ENCODE results near the gene TMEM179. TPM values are rescaled to one million over a fixed set of nuclear protein-coding genes. Genes with fewer than 3 reads are reported as not detected.

TMEM179 gene
- total RNA-seq, 1 experiment from 2014 or later: not detected

DNA sequence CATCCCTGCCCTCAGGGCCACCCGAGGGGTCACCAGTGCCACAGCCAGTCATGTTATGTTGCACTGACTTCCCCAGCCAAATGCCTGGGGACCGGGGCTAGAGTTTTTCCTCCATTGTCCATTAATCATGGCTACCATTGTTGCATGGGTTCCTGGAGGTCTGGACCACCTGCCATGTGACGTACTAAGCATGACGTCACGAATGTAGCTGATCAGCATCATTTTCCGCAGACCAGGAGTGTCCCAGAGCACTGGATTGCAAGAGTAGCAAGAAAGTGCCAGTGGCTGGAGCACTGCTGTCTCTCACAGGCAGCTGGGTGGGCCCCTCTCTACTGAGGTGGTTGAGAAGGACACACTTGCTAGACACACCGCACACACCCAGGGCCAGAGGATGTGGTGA is 31.9 kb downstream of the TMEM179 start:
- CTCF ChIA-PET: no interaction called here
- Histone ChIP-seq H3K4me2 (ENCODE audit: low read length) (no peak overlapping the region), H3K79me2 (ENCODE audit: low read length) (no peaks in the 10 kb centered on the region), H3F3A (ENCODE audit: low read length, unreplicated experiment) (no peaks in the 10 kb centered on the region), H3K9me3 (ENCODE audit: low read length) (no peaks in the 10 kb centered on the region), H2AFZ (ENCODE audit: low read length) (no peak overlapping the region), H3K27ac (ENCODE audit: low read length) (no peak overlapping the region), H3K27me3 (ENCODE audit: low read length) (peaks cover 42% of the 10 kb centered on the region), H3K9ac (ENCODE audit: low read length) (no peak overlapping the region), H3K36me3 (ENCODE audit: low read depth, low read length) (no peaks in the 10 kb centered on the region), H4K20me1 (ENCODE audit: low read length) (no peaks in the 10 kb centered on the region), H3K4me1 (ENCODE audit: insufficient read depth, low read length) (no peaks in the 10 kb centered on the region), H3K4me3 (ENCODE audit: low read length) (no peak overlapping the region), H3K9me2 (replicated peaks; ENCODE audit: low read length) (no peaks in the 10 kb centered on the region)
- intact Hi-C loops (cut with micrococcal nuclease): loop anchor here (10.0 kb wide), 1 partner anchor 62 kb away; no protein-coding TSS in a partner anchor
- DNase-seq (no peak), ATAC-seq (no peak)
- no TSS peak for BruUV-seq (replicated peaks)
- TF ChIP-seq EZH2 (IDR thresholded peaks at IDR 0.05; ENCODE audit: low read length, unreplicated experiment) (no peak), EZH2phosphoT487 (IDR thresholded peaks at IDR 0.05; ENCODE audit: borderline replicate concordance, low read length) (no peak)
- TF ChIP-seq, protein P1, sequence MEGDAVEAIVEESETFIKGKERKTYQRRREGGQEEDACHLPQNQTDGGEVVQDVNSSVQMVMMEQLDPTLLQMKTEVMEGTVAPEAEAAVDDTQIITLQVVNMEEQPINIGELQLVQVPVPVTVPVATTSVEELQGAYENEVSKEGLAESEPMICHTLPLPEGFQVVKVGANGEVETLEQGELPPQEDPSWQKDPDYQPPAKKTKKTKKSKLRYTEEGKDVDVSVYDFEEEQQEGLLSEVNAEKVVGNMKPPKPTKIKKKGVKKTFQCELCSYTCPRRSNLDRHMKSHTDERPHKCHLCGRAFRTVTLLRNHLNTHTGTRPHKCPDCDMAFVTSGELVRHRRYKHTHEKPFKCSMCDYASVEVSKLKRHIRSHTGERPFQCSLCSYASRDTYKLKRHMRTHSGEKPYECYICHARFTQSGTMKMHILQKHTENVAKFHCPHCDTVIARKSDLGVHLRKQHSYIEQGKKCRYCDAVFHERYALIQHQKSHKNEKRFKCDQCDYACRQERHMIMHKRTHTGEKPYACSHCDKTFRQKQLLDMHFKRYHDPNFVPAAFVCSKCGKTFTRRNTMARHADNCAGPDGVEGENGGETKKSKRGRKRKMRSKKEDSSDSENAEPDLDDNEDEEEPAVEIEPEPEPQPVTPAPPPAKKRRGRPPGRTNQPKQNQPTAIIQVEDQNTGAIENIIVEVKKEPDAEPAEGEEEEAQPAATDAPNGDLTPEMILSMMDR (conservative IDR thresholded peaks at IDR 0.05; ENCODE audit: low read depth, low read length): no peak
- POLR2A ChIA-PET (ENCODE audit: unreplicated experiment): interaction anchor here (0.5 kb wide), 1 partner anchor 178 kb away, joined by 3 read pairs; no protein-coding TSS in a partner anchor

DNA sequence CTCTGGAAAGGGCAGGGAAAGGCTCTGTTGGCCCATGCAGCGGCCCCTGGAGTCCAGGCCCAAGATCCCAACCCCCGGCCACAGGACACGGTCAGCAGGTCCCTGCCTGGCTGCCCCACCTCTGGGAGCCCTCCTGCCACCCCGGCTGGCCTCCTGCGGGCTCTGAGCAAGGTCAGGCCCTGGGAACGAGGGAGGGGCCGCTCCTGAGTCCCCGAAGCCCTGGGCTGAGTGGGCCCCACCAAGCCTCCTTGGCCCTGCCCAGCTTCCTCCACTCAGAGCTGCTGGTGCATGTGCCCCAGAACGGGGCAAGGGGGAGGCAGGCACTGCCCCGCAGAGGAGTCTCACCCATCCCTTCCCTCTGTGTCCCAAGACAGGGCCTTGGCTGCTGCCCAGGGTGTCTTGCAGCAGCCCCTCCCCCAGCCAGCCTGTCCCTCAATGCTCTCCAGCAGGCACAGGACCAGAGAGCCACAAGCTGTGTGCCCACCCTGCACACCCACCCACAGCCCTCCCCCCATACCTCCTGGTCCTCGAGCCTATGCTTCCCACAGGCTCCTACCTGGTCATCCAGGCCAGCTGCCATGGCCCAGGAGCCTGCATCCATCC is 32.4 kb downstream of the TMEM179 start:
- H3K9ac ChIP-seq (ENCODE audit: low read length): no peak overlapping the region
- no peaks in the 10 kb centered on the region for H3K79me2 ChIP-seq (ENCODE audit: low read length)
- no peak overlapping the region for H3K4me3 ChIP-seq (ENCODE audit: low read length)
- H3K27ac ChIP-seq (ENCODE audit: low read length): no peak overlapping the region
- H3F3A ChIP-seq (ENCODE audit: low read length, unreplicated experiment): no peaks in the 10 kb centered on the region
- H2AFZ ChIP-seq (ENCODE audit: low read length): no peak overlapping the region
- H3K4me1 ChIP-seq (ENCODE audit: insufficient read depth, low read length): no peaks in the 10 kb centered on the region
- no peaks in the 10 kb centered on the region for H3K9me2 ChIP-seq (replicated peaks; ENCODE audit: low read length)
- TF ChIP-seq, protein P1 (conservative IDR thresholded peaks at IDR 0.05; ENCODE audit: low read depth, low read length): no peak
- TF ChIP-seq EZH2phosphoT487 (IDR thresholded peaks at IDR 0.05; ENCODE audit: borderline replicate concordance, low read length): no peak
- no peak for TF ChIP-seq EZH2 (IDR thresholded peaks at IDR 0.05; ENCODE audit: low read length, unreplicated experiment)
- DNase-seq (no peak), ATAC-seq (no peak)
- no TSS peak for BruUV-seq (replicated peaks)
- no peaks in the 10 kb centered on the region for H4K20me1 ChIP-seq (ENCODE audit: low read length)
- CTCF ChIA-PET: no interaction called here
- H3K9me3 ChIP-seq (ENCODE audit: low read length): no peaks in the 10 kb centered on the region
- intact Hi-C loops (cut with micrococcal nuclease): loop anchor here (10.0 kb wide), 1 partner anchor 63 kb away; no protein-coding TSS in a partner anchor
- POLR2A ChIA-PET (ENCODE audit: unreplicated experiment): no interaction called here
- H3K27me3 ChIP-seq (ENCODE audit: low read length): peaks cover 44% of the 10 kb centered on the region
- no peak overlapping the region for H3K4me2 ChIP-seq (ENCODE audit: low read length)
- no peaks in the 10 kb centered on the region for H3K36me3 ChIP-seq (ENCODE audit: low read depth, low read length)

DNA sequence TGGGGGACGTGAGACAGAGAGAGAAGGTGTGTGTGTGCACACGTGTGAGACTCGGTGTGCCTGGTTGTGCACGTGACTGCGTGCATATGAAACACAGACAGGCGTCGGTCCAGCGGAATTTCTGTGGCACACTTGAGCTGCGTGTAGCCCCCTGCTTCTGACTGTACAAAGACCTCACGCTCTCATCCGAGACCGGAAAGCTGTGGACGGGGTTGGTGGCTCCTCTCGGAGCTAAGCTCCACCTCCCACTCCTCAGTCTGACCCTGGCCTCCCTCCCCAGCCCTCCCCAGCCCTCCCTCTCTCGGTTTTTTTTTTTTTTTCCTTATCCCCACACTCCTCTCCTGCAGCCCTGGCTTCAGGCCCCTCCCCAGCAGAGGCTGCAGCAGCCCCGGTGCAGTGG is 33.3 kb downstream of the TMEM179 start:
- intact Hi-C loops (cut with micrococcal nuclease): loop anchor here (10.0 kb wide), 1 partner anchor 64 kb away; no protein-coding TSS in a partner anchor
- no peaks in the 10 kb centered on the region for H4K20me1 ChIP-seq (ENCODE audit: low read length)
- TF ChIP-seq, protein P1 (conservative IDR thresholded peaks at IDR 0.05; ENCODE audit: low read depth, low read length): no peak
- TF ChIP-seq EZH2phosphoT487 (IDR thresholded peaks at IDR 0.05; ENCODE audit: borderline replicate concordance, low read length) (no peak), EZH2 (IDR thresholded peaks at IDR 0.05; ENCODE audit: low read length, unreplicated experiment) (no peak)
- ATAC-seq (no peak), DNase-seq (no peak)
- H3K4me2 ChIP-seq (ENCODE audit: low read length): no peak overlapping the region
- no peaks in the 10 kb centered on the region for H3K9me2 ChIP-seq (replicated peaks; ENCODE audit: low read length)
- no TSS peak for BruUV-seq (replicated peaks)
- H3K4me1 ChIP-seq (ENCODE audit: insufficient read depth, low read length): no peaks in the 10 kb centered on the region
- no peak overlapping the region for H2AFZ ChIP-seq (ENCODE audit: low read length)
- H3K79me2 ChIP-seq (ENCODE audit: low read length): no peaks in the 10 kb centered on the region
- CTCF ChIA-PET: no interaction called here
- no peaks in the 10 kb centered on the region for H3F3A ChIP-seq (ENCODE audit: low read length, unreplicated experiment)
- H3K36me3 ChIP-seq (ENCODE audit: low read depth, low read length): no peaks in the 10 kb centered on the region
- H3K9me3 ChIP-seq (ENCODE audit: low read length): no peaks in the 10 kb centered on the region
- no peak overlapping the region for H3K9ac ChIP-seq (ENCODE audit: low read length)
- H3K4me3 ChIP-seq (ENCODE audit: low read length): no peak overlapping the region
- no peak overlapping the region for H3K27ac ChIP-seq (ENCODE audit: low read length)
- peaks cover 53% of the 10 kb centered on the region for H3K27me3 ChIP-seq (ENCODE audit: low read length)
- POLR2A ChIA-PET (ENCODE audit: unreplicated experiment): no interaction called here
